Osteocyte (in vitro differentiated cells): ENCODE data around the gene CFAP46. TPM values are rescaled to one million over a fixed set of nuclear protein-coding genes. Genes with fewer than 3 reads are reported as not detected.

Experiments used
- DNase-seq: peaks from one replicate; pipeline ENCODE4 v3.0.0; 2021; ENCODE audit warnings: mixed read lengths; ENCODE audit not compliant: unreplicated experiment; ENCODE audit errors: extremely low spot score
- H3K27ac Mint-ChIP-seq: one replicate; pipeline ENCODE4 v1.8.0; 2021; ENCODE audit warnings: mild to moderate bottlenecking, mixed read lengths; ENCODE audit not compliant: unreplicated experiment
- H3K27me3 Mint-ChIP-seq: one replicate; pipeline ENCODE4 v1.8.0; 2021; ENCODE audit warnings: mixed read lengths; ENCODE audit not compliant: unreplicated experiment
- H3K36me3 Mint-ChIP-seq: one replicate; pipeline ENCODE4 v1.8.0; 2021; ENCODE audit warnings: mixed read lengths; ENCODE audit not compliant: unreplicated experiment
- H3K4me1 Mint-ChIP-seq: one replicate; pipeline ENCODE4 v1.8.0; 2021; ENCODE audit warnings: mixed read lengths; ENCODE audit not compliant: unreplicated experiment
- H3K4me3 Mint-ChIP-seq: one replicate; pipeline ENCODE4 v1.8.0; 2021; ENCODE audit warnings: mild to moderate bottlenecking, moderate library complexity, mixed read lengths; ENCODE audit not compliant: unreplicated experiment
- H3K9me3 Mint-ChIP-seq: one replicate; pipeline ENCODE4 v1.8.0; 2021; ENCODE audit warnings: mixed read lengths; ENCODE audit not compliant: unreplicated experiment
- CTCF ChIP-seq: fragments of 200-600 bp; sonication (generic); IDR thresholded peaks from 2 replicates; pipeline ENCODE4 v1.5.0; 2021; ENCODE audit warnings: antibody characterized with exemption, mild to moderate bottlenecking, moderate library complexity
- total RNA-seq: library from RNA; stranded (reverse); gene quantifications from 2 replicates; pipeline ENCODE4 v1.2.1, GENCODE V29; 2021

Gene CFAP46
- total RNA-seq, 1 donor from 2014 or later, result 0.56 TPM

- Mint-ChIP-seq H3K4me3 (no peak overlapping the region), H3K36me3 (no peaks in the 10 kb centered on the region), H3K9me3 (no peaks in the 10 kb centered on the region), H3K27ac (no peak overlapping the region), H3K4me1 (no peaks in the 10 kb centered on the region), H3K27me3 (peaks cover 2% of the 10 kb centered on the region)
- TF ChIP-seq CTCF, result no peak
- DNase-seq, result no peak
Measured at GRCh38 chr10:132988988-132989387, 46.6 kb upstream of the CFAP46 start.

- H3K27me3 Mint-ChIP-seq, result no peaks in the 10 kb centered on the region
- no peak for DNase-seq
- no peak overlapping the region for H3K27ac Mint-ChIP-seq
- TF ChIP-seq CTCF, result no peak
- H3K36me3 Mint-ChIP-seq, result no peaks in the 10 kb centered on the region
- no peaks in the 10 kb centered on the region for H3K4me1 Mint-ChIP-seq
- H3K4me3 Mint-ChIP-seq, result no peak overlapping the region
- H3K9me3 Mint-ChIP-seq, result no peaks in the 10 kb centered on the region
Measured at GRCh38 chr10:132987671-132988571, 45.6 kb upstream of the CFAP46 start.

- H3K4me1 Mint-ChIP-seq, result no peaks in the 10 kb centered on the region
- H3K9me3 Mint-ChIP-seq, result no peaks in the 10 kb centered on the region
- TF ChIP-seq CTCF, result no peak
- H3K36me3 Mint-ChIP-seq, result no peaks in the 10 kb centered on the region
- H3K4me3 Mint-ChIP-seq, result no peak overlapping the region
- no peak for DNase-seq
- no peak overlapping the region for H3K27ac Mint-ChIP-seq
- H3K27me3 Mint-ChIP-seq, result no peaks in the 10 kb centered on the region
Measured at GRCh38 chr10:132986978-132987377, 44.6 kb upstream of the CFAP46 start.

- Mint-ChIP-seq H3K27ac (no peak overlapping the region), H3K36me3 (no peaks in the 10 kb centered on the region), H3K4me1 (no peaks in the 10 kb centered on the region), H3K4me3 (no peak overlapping the region), H3K27me3 (no peaks in the 10 kb centered on the region), H3K9me3 (no peaks in the 10 kb centered on the region)
- no peak for TF ChIP-seq CTCF
- no peak for DNase-seq
Measured at GRCh38 chr10:132986576-132986975, 44.2 kb upstream of the CFAP46 start.

- Mint-ChIP-seq H3K4me3 (no peak overlapping the region), H3K36me3 (no peaks in the 10 kb centered on the region), H3K9me3 (no peaks in the 10 kb centered on the region), H3K27ac (no peak overlapping the region), H3K4me1 (no peaks in the 10 kb centered on the region), H3K27me3 (no peaks in the 10 kb centered on the region)
- TF ChIP-seq CTCF, result no peak
- DNase-seq, result no peak
Measured at GRCh38 chr10:132986076-132986475, 43.7 kb upstream of the CFAP46 start.
